Testis (tissue), 5 donors: ENCODE results near the gene SH3BGR. TPM values are rescaled to one million over a fixed set of nuclear protein-coding genes. Genes with fewer than 3 reads are reported as not detected.
"Not testable (repeated sequence)": the region's sequence is repeated elsewhere in the genome, so short reads cannot be mapped to it uniquely, and the experiment has no call there.

ENCODE experiments used
- DNase-seq: peaks from one replicate; pipeline ENCODE4 v3.0.0-alpha.2; 2019
- H3K27ac ChIP-seq, 2 donors: fragments of 200-600 bp; sonication (generic); one replicate each; pipeline ENCODE4 v1.5.1; 2019
- H3K27me3 ChIP-seq: fragments of 200-600 bp; sonication (generic); one replicate; pipeline ENCODE4 v1.5.1; 2019
- H3K36me3 ChIP-seq: fragments of 200-600 bp; sonication (generic); one replicate; pipeline ENCODE4 v1.5.1; 2017; ENCODE audit warnings: low read depth; ENCODE audit errors: missing control alignments
- H3K4me1 ChIP-seq: fragments of 200-600 bp; sonication (generic); one replicate; pipeline ENCODE4 v1.5.1; 2019
- H3K4me3 ChIP-seq, 2 donors: fragments of 200-600 bp; sonication (generic); one replicate each; pipeline ENCODE4 v1.5.1; 2017 to 2019
- H3K9me3 ChIP-seq: fragments of 200-600 bp; sonication (generic); one replicate; pipeline ENCODE4 v1.5.1; 2017
- CTCF ChIP-seq, 3 experiments: fragments of 450-650 bp in 2 of 3; fragments of 200-600 bp in 1 of 3; sonication (generic) in 1 of 3; IDR thresholded peaks; one replicate each; pipeline ENCODE4 v1.5.1; 2016 to 2019; ENCODE audit warnings: antibody characterized with exemption in 3 of 3, mild to moderate bottlenecking in 2 of 3, moderate library complexity in 1 of 3
- POLR2A ChIP-seq: fragments of 450-650 bp; IDR thresholded peaks from one replicate; pipeline ENCODE4 v1.6.1; 2017; ENCODE audit warnings: antibody characterized with exemption, mild to moderate bottlenecking, moderate library complexity
- WGBS, 2 donors: methylation state at CpG; one replicate each; pipeline ENCODE4 v1.1.5; 2018; 5-methylcytosine and 5-hydroxymethylcytosine counted together
- intact Hi-C: fragments of 100-400 bp; cut with DNase I; formaldehyde crosslinking; loops from one replicate; pipeline ENCODE4 v1.15.1; 2023; ENCODE audit warnings: low total_unique reads
- long read RNA-seq, 2 donors: transcript quantifications; one replicate each; lab custom pipeline, GENCODE V29; 2026
- polyA plus RNA-seq: library from polyadenylated mRNA; stranded (reverse); fragments of 350-450 nt; fragmentation: Illumina TruSeq; extraction: RNeasy Lipid Tissue Mini Kit (QIAGEN cat#74804); gene quantifications from one replicate; pipeline ENCODE4 v1.2.3, GENCODE V29; 2014; ENCODE audit warnings: low read depth, low replicate concordance; ENCODE audit not compliant: insufficient read depth
- total RNA-seq, 2 donors: library from RNA; depleted of rRNA; stranded (reverse); fragments of >200 nt; gene quantifications; one replicate each; pipeline ENCODE4 v1.2.3, GENCODE V29; 2016

SH3BGR gene
- total RNA-seq (10 to 100 TPM in 1 of 2 donors, 1 to 10 TPM in 1; 5.0 to 16.7 TPM), polyA plus RNA-seq (27.3 TPM)
- long read RNA-seq, donor 1, partial matches to known transcripts, result 5 of 11 reads
- long read RNA-seq, donor 1, other reads (novel, unspliced or antisense), result 0 of 11 reads
- long read RNA-seq, donor 2, partial matches to known transcripts, result 0 of 2 reads
- long read RNA-seq, donor 2, other reads (novel, unspliced or antisense), result 0 of 2 reads

DNA sequence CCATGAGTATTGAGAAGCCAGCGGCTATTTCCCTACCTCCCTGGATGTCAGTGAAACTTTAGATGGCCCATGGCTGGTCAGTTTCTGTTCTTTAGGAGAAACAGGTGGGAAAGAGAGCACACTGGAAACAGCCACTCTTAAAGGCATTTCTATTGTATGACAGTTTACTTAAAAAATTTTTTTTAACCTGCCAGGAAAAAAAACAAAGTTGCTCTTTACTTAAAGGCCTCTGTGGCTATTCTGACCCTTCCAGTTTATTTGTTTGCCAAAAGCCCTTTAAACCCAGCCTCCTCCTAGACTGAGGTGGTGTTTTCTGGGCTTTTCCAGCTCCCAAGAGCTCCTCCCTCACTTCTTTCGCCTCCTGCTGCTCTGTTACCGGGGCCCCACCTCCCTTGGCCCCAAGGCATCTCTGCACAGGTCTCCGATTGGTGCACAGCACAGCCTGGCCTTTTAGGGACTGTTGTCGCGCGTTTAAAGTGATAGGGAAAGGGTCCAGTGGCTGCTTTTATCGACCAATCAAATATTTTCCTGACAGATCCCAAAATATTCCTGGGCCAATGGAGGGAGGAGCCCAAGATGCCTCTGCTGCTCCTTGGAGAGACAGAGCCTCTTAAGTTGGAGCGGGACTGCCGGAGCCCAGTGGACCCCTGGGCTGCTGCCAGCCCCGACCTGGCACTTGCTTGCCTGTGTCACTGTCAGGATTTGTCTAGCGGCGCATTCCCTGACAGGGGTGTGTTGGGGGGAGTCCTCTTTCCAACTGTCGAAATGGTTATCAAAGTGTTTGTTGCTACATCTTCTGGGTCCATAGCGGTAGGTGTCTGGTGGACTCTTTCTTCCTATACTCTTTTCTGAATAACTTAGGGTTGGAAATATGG lies at the start of gene SH3BGR:
Gene SH3BGR, plus strand, starts transcription at position 639 of the 875 bp plus-strand sequence. Its CDS starts 127 bp downstream, at position 766.
- WGBS, 2 donors, result 67 to 74% methylated on average over 13 to 15 of the region's 15 CpGs
- Histone ChIP-seq H3K27me3 (no peaks in the 10 kb centered on the region), H3K36me3 (no peaks in the 10 kb centered on the region), H3K9me3 (no peaks in the 10 kb centered on the region), H3K4me3 (no peak within 1 kb of the TSS), H3K27ac (no peak within 1 kb of the TSS), H3K4me1 (no peaks in the 10 kb centered on the region)
- peak; percentile 58 for DNase-seq
- intact Hi-C loops, result no loop called here
- TF ChIP-seq POLR2A, result no peak
- TF ChIP-seq CTCF (IDR thresholded peaks at IDR 0.05), result no peak

DNA sequence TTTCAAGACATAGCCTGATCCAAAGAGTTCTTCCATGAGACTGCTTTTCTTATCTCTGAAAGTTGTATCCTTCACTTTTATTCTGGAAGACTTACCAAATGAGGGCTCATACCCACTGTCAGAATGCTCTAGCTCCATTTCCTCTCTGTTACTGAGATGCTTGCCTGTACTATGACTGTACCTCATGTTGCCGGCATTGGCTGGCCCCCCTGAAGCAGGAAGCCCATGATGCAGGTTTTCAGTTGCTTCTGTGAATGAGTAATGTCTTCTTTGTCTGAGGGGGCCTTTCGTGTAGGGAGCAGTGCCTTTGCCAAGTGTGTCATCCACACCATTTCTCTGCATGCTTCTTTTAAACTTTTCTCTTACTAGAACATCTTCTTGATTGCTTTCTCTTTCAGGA lies 45.7 kb upstream of the SH3BGR start:
- H3K4me1 ChIP-seq, result no peaks in the 10 kb centered on the region
- 90 to 97% methylated on average over 2 of the region's 2 CpGs for WGBS, 2 donors
- no peaks in the 10 kb centered on the region for H3K27me3 ChIP-seq
- H3K4me3 ChIP-seq, result no peak overlapping the region
- intact Hi-C loops, result no loop called here
- no peaks in the 10 kb centered on the region for H3K36me3 ChIP-seq
- no peak for DNase-seq
- no peaks in the 10 kb centered on the region for H3K9me3 ChIP-seq
- H3K27ac ChIP-seq, result no peak overlapping the region
- no peak for TF ChIP-seq POLR2A
- no peak for TF ChIP-seq CTCF (IDR thresholded peaks at IDR 0.05)

DNA sequence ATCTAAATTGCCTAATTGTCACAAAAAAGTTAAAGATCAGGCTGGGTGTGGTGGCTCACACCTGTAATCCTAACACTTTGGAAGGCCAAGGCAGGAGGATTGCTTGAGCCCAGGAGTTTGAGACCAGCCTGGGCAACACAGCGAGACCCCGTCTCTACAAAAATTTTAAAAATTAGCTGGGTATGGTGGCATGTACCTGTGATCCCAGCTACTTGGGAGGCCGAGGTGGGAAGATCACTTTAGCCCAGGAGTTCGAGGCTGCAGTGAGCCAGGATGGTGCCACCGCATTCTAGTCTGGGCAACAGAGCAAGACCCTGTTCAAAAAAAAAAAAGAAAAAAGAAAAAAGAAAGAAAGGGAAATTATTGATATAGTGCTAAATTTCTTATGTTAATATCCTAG lies 32.6 kb upstream of the SH3BGR start:
- H3K9me3 ChIP-seq, H3K27me3 ChIP-seq, H3K4me3 ChIP-seq, H3K36me3 ChIP-seq, DNase-seq, H3K4me1 ChIP-seq, H3K27ac ChIP-seq, intact Hi-C loops: not testable (repeated sequence)
- WGBS, 2 donors, result 98% methylated on average over 5 of the region's 5 CpGs

DNA sequence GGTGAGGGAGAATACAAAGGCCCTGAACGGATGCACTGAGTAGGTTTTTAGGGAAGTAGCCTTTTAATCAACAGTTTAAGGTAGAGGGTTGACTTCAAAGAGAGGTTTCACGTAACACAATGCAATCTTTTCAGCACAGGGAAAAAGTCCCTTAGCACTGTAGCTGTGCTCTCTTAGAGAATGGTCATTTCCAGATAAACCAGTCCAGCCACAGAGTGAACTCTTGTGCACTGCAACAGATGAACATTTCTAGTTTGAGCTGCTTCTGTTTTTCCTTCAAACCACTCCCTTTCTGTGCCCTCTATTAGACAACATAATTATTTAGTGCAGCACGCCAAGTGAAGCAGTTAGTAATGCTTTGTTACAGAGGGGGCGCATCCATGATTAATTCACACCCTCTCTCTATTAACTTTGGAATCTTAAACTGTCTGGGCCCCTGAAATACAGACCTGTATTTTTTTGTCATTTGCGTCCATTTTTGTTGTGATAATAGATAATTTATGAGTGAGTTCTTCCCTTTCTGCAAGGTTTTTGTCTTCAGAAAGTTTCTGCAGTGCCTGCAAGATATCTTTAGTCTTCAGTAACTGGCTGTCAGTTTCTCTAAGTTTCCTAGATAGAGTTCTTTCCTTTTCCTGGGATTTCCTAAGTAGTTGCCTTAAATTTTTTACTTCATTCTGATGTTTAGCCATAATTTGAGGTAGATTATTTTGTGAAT lies 29.1 kb upstream of the SH3BGR start:
- H3K36me3 ChIP-seq, result no peaks in the 10 kb centered on the region
- no peak for TF ChIP-seq CTCF (IDR thresholded peaks at IDR 0.05)
- TF ChIP-seq POLR2A, result no peak
- no peaks in the 10 kb centered on the region for H3K9me3 ChIP-seq
- intact Hi-C loops, result no loop called here
- H3K4me3 ChIP-seq, result no peak overlapping the region
- no peaks in the 10 kb centered on the region for H3K27me3 ChIP-seq
- 64 to 73% methylated on average over 5 of the region's 5 CpGs for WGBS, 2 donors
- no peak for DNase-seq
- no peak overlapping the region for H3K27ac ChIP-seq
- H3K4me1 ChIP-seq, result no peaks in the 10 kb centered on the region

DNA sequence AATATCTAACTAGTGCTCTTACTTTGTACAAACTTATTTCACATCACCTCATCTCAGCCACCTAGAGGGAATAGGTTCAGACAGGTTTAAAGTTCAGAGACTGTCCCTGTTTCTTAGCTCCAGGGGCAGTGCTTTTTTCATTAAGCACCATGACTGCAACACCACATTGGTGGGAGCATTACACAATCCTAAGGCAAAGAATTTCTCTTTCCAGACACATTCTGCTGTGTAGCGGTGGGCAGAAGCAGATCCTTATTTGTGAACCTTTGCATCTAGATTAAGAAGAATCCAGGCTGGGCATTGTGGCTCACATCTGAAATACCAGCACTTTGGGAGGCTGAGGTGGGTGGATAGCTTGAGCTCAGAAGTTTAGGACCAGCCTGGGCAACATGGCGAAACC lies 22.3 kb upstream of the SH3BGR start:
- H3K9me3 ChIP-seq, result no peaks in the 10 kb centered on the region
- intact Hi-C loops, result no loop called here
- H3K36me3 ChIP-seq, result no peaks in the 10 kb centered on the region
- H3K27me3 ChIP-seq, result no peaks in the 10 kb centered on the region
- 75 to 79% methylated on average over 2 of the region's 2 CpGs for WGBS, 2 donors
- H3K27ac ChIP-seq, result no peak overlapping the region
- H3K4me3 ChIP-seq, result no peak overlapping the region
- no peak for TF ChIP-seq POLR2A
- TF ChIP-seq CTCF (IDR thresholded peaks at IDR 0.05), result no peak
- no peak for DNase-seq
- H3K4me1 ChIP-seq, result no peaks in the 10 kb centered on the region
